Right lobe of liver (tissue), 6 donors: ENCODE measurements around the gene CKM. TPM values are rescaled to one million over a fixed set of nuclear protein-coding genes. Genes with fewer than 3 reads are reported as not detected.

ENCODE experiments used
- ATAC-seq, 4 donors: fragments of 200-7000 bp; cut with Tn5 transposase; one replicate each; pipeline ENCODE4 v1.9.1; 2020; ENCODE audit warnings: mild to moderate bottlenecking in 4 of 4, moderate library complexity in 4 of 4
- DNase-seq, 3 donors: peaks; one replicate each; pipeline ENCODE4 v3.0.0-alpha.2; 2020
- H3K27ac ChIP-seq, 3 donors: fragments of 200-600 bp; one replicate each; pipeline ENCODE4 v1.8.0; 2022
- H3K27me3 ChIP-seq, 2 donors: fragments of 200-600 bp; one replicate each; pipeline ENCODE4 v1.8.0; 2022
- H3K36me3 ChIP-seq, 4 donors: fragments of 200-600 bp; sonication (generic) in 1 of 4; one replicate each; pipeline versions ENCODE4 v1.5.1 to v1.8.0; 2017 to 2022; ENCODE audit warnings: control low read depth in 1 of 4
- H3K4me1 ChIP-seq, 4 donors: fragments of 200-600 bp; sonication (generic) in 1 of 4; one replicate each; pipeline versions ENCODE4 v1.5.1 to v1.8.0; 2017 to 2022; ENCODE audit warnings: control low read depth in 1 of 4
- H3K4me3 ChIP-seq, 3 donors: fragments of 200-600 bp; one replicate each; pipeline ENCODE4 v1.8.0; 2022
- H3K9me3 ChIP-seq, 4 donors: fragments of 200-600 bp; sonication (generic) in 1 of 4; one replicate each; pipeline versions ENCODE4 v1.5.1 to v1.8.0; 2017 to 2022; ENCODE audit warnings: control low read depth in 1 of 4
- CTCF ChIP-seq, 4 donors: fragments of 200-600 bp in 3 of 4; fragments of 450-650 bp in 1 of 4; IDR thresholded peaks; one replicate each; pipeline versions ENCODE4 v1.5.1 to v1.8.0; 2016 to 2022; ENCODE audit warnings: antibody characterized with exemption in 4 of 4, mild to moderate bottlenecking in 2 of 4
- POLR2A ChIP-seq: fragments of 450-650 bp; IDR thresholded peaks from one replicate; pipeline ENCODE4 v1.6.1; 2017; ENCODE audit warnings: antibody characterized with exemption, mild to moderate bottlenecking
- WGBS: methylation state at CpG from one replicate; pipeline ENCODE4 v1.1.6; 2018; ENCODE audit warnings: low coverage, low lambda C conversion rate; ENCODE audit not compliant: insufficient coverage; ENCODE audit errors: missing lambda C conversion rate; 5-methylcytosine and 5-hydroxymethylcytosine counted together
- intact Hi-C, 2 donors: fragments of 100-400 bp; cut with DNase I; formaldehyde crosslinking; loops; one replicate each; pipeline versions ENCODE4 v1.11.2 to v1.14.1; 2022
- total RNA-seq, 6 experiments: library from RNA; depleted of rRNA in 2 of 6; stranded (reverse); fragments of >200 nt in 2 of 6; fragmentation: NEBNext Ultra II Directional in 3 of 6; extraction: Animal tissue kit (Norgen Biotek cat#: 25700) in 3 of 6; gene quantifications; one replicate each; pipeline versions ENCODE4 v1.1.0 to v1.2.4, GENCODE V29; 2016 to 2023
- donor health status: DM: no; HTN: yes; CAD: no.
- donor health status: DM: no; HTN: no; CAD: no.
- donor health status: DM: no; HTN: no; CAD: no.
- donor health status: DM: no; HTN: yes; CAD: no.
- donor health status: DM: no; HTN: yes; CAD: no.

Gene CKM
- total RNA-seq, 6 experiments from 2014 or later: 0.42 to 25.6 (median 1.1) TPM; not detected in 1

GRCh38 chr19:45345506-45345860, 22.8 kb upstream of the CKM start:
- TF ChIP-seq POLR2A (no peak), CTCF (IDR thresholded peaks at IDR 0.05) (no peak)
- intact Hi-C loops: loop anchor here in 1 of 2 donors (10.0 kb wide), 1 partner anchor 191 kb away; no protein-coding TSS in a partner anchor
- no peaks in the 10 kb centered on the region for H3K36me3 ChIP-seq
- ATAC-seq: no peak
- no peaks in the 10 kb centered on the region for H3K9me3 ChIP-seq
- peaks cover 0 to 3% (median 0%) of the 10 kb centered on the region in 4 donors for H3K4me1 ChIP-seq
- WGBS: 82% methylated on average over 3 of the region's 15 CpGs
- DNase-seq: no peak
- H3K4me3 ChIP-seq: no peak overlapping the region
- H3K27ac ChIP-seq: no peak overlapping the region
- H3K27me3 ChIP-seq: no peaks in the 10 kb centered on the region

DNA sequence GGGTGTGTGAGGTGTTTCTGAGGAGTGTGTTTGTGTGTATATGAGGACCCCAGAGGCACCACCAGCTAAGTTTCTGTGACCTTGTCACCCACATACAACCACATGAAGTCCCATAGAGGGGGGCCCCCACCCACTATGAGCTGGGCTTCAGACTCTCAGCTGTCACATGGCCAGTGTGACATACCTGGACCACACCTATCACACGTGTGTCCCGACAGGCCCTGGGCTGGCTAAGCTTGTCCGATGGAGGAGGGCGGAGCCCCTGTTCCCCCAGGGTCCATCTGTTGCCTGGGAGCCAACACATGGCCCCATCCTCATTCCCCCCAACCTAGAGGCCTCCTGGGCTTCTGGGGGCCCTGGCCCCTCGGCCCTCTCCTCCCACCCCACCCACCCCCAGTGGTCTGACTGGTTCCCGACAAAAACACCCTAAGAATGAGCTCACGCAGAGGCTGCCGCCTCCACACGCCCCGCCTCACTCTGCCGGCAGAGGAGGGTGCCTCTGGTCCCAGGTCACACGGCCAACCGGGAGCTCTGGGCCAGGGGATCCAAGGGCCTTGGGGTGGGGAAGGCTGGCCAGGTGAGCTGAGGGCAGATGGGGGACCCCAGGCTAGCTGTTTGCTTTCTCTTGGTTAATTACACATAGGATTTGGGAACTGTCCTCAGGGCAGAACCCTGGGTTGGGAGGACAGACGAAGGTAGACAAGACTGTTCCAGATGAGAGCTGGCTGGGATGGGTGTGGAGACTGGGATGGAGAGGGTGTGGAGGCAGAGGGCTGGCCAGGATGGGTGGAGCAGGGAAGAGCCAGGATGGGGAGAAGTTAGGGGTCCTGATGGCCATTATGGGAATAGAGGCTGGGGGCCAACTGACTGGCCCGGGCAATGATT, 22.2 kb upstream of the CKM start:
- Histone ChIP-seq H3K27ac (no peak overlapping the region), H3K4me3 (no peak overlapping the region), H3K4me1 (peaks cover 0 to 7% (median 0%) of the 10 kb centered on the region in 4 donors), H3K9me3 (no peaks in the 10 kb centered on the region), H3K36me3 (no peaks in the 10 kb centered on the region), H3K27me3 (no peaks in the 10 kb centered on the region)
- intact Hi-C loops: loop anchor here in 1 of 2 donors (10.0 kb wide), 1 partner anchor 190 kb away; no protein-coding TSS in a partner anchor
- TF ChIP-seq POLR2A (no peak), CTCF (IDR thresholded peaks at IDR 0.05) (no peak)
- no peak for DNase-seq
- ATAC-seq: no peak
- WGBS: 100% methylated on average over 1 of the region's 15 CpGs

DNA sequence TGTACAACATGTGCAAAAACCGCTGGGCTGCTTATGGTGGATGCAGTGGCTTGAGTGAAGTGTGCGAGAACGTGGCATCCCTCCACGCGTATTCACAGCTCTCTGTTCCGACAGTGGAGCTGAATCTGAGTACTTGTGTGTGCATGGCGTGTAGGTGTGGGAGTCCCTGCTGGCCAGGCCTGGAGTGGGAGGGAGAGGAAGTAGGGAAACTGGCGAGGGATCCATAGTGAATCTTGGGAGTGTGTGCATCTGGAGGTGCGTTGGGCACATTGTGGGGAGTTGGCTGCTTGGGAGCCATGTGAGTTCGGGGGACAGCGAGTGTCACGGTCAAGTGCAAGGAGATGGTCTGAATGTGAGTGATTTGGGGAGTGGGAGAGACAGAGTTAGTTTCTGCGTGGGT, 20.2 kb upstream of the CKM start:
- TF ChIP-seq POLR2A: no peak
- no peak for TF ChIP-seq CTCF (IDR thresholded peaks at IDR 0.05)
- H3K27ac ChIP-seq: no peak overlapping the region
- H3K36me3 ChIP-seq: no peaks in the 10 kb centered on the region
- intact Hi-C loops: loop anchor here in 1 of 2 donors (10.0 kb wide), 1 partner anchor 188 kb away; no protein-coding TSS in a partner anchor
- no peak overlapping the region for H3K4me3 ChIP-seq
- H3K4me1 ChIP-seq: peaks cover 0 to 7% (median 0%) of the 10 kb centered on the region in 4 donors
- no peaks in the 10 kb centered on the region for H3K27me3 ChIP-seq
- DNase-seq: no peak
- H3K9me3 ChIP-seq: no peaks in the 10 kb centered on the region
- ATAC-seq: no peak
- 83% methylated on average over 11 of the region's 13 CpGs for WGBS

- DNase-seq (no peak), ATAC-seq (no peak)
- 22% methylated on average over 8 of the region's 25 CpGs for WGBS
- intact Hi-C loops: loop anchor here in 1 of 2 donors (10.0 kb wide), 1 partner anchor 186 kb away; no protein-coding TSS in a partner anchor
- Histone ChIP-seq H3K36me3 (no peaks in the 10 kb centered on the region), H3K27ac (no peak overlapping the region), H3K9me3 (no peaks in the 10 kb centered on the region), H3K4me1 (peaks cover 0 to 7% (median 0%) of the 10 kb centered on the region in 4 donors), H3K27me3 (no peaks in the 10 kb centered on the region), H3K4me3 (peak overlapping the region in 2 of 3 donors; percentile 14 to 33)
- no peak for TF ChIP-seq POLR2A
Measured at GRCh38 chr19:45340899-45341453, 18.3 kb upstream of the CKM start.
